Suprapubic skin (tissue), 4 donors: ENCODE data around the gene ACOT2. TPM values are rescaled to one million over a fixed set of nuclear protein-coding genes. Genes with fewer than 3 reads are reported as not detected.

Experiments used
- DNase-seq, 2 donors: peaks; one replicate each; pipeline ENCODE4 v3.0.0-alpha.2; 2019; ENCODE audit warnings: low spot score in 2 of 2
- H3K27ac ChIP-seq: fragments of 200-600 bp; sonication (generic); one replicate; pipeline ENCODE4 v1.5.1; 2019
- H3K27me3 ChIP-seq: fragments of 200-600 bp; sonication (generic); one replicate; pipeline ENCODE4 v1.5.1; 2019
- H3K36me3 ChIP-seq: fragments of 200-600 bp; sonication (generic); one replicate; pipeline ENCODE4 v1.5.1; 2019
- H3K4me1 ChIP-seq: fragments of 200-600 bp; sonication (generic); one replicate; pipeline ENCODE4 v1.5.1; 2019
- H3K4me3 ChIP-seq: fragments of 200-600 bp; sonication (generic); one replicate; pipeline ENCODE4 v1.5.1; 2019; ENCODE audit warnings: mild to moderate bottlenecking
- H3K9me3 ChIP-seq: fragments of 200-600 bp; sonication (generic); one replicate; pipeline ENCODE4 v1.5.1; 2019
- CTCF ChIP-seq, 2 donors: fragments of 200-600 bp in 1 of 2; fragments of 450-650 bp in 1 of 2; sonication (generic) in 1 of 2; IDR thresholded peaks; one replicate each; pipeline ENCODE4 v1.5.1; 2016 to 2019; ENCODE audit warnings: antibody characterized with exemption in 2 of 2, mild to moderate bottlenecking in 1 of 2, moderate library complexity in 1 of 2
- EP300 ChIP-seq: sonication (generic); formaldehyde crosslinking; IDR thresholded peaks from one replicate; pipeline ENCODE4 v1.6.1; 2017; ENCODE audit warnings: antibody characterized with exemption
- POLR2A ChIP-seq, 2 donors: fragments of 450-650 bp; IDR thresholded peaks; one replicate each; pipeline ENCODE4 v1.6.1; 2017; ENCODE audit warnings: antibody characterized with exemption in 2 of 2, mild to moderate bottlenecking in 2 of 2, moderate library complexity in 2 of 2
- POLR2AphosphoS5 ChIP-seq, 3 donors: sonication (generic); formaldehyde crosslinking; IDR thresholded peaks; one replicate each; pipeline ENCODE4 v1.6.1; 2017; ENCODE audit warnings: antibody characterized with exemption in 3 of 3
- WGBS: methylation state at CpG from one replicate; pipeline ENCODE4 v1.1.5; 2018; 5-methylcytosine and 5-hydroxymethylcytosine counted together
- total RNA-seq, 4 donors: library from RNA; depleted of rRNA; stranded (reverse); fragments of >200 nt; gene quantifications; one replicate each; pipeline ENCODE4 v1.1.0, GENCODE V29; 2016

The ACOT2 gene
- total RNA-seq, 4 donors from 2014 or later = 16.6 to 35.6 (median 23.1) TPM

- no peak overlapping the region for H3K4me3 ChIP-seq
- no peaks in the 10 kb centered on the region for H3K9me3 ChIP-seq
- TF ChIP-seq POLR2A (IDR thresholded peaks at IDR 0.05) = no peak
- no peak for TF ChIP-seq EP300
- TF ChIP-seq POLR2AphosphoS5 (IDR thresholded peaks at IDR 0.05) = no peak
- TF ChIP-seq CTCF (IDR thresholded peaks at IDR 0.05) = no peak
- no peaks in the 10 kb centered on the region for H3K36me3 ChIP-seq
- no peaks in the 10 kb centered on the region for H3K27me3 ChIP-seq
- WGBS = 87% methylated on average over 9 of the region's 9 CpGs
- DNase-seq = no peak
- no peak overlapping the region for H3K27ac ChIP-seq
- no peaks in the 10 kb centered on the region for H3K4me1 ChIP-seq
Measured at GRCh38 chr14:73594491-73594890, 25.5 kb downstream of the ACOT2 start.

- Histone ChIP-seq H3K27me3 (no peaks in the 10 kb centered on the region), H3K4me1 (no peaks in the 10 kb centered on the region), H3K36me3 (no peaks in the 10 kb centered on the region), H3K4me3 (no peak overlapping the region), H3K27ac (no peak overlapping the region), H3K9me3 (no peaks in the 10 kb centered on the region)
- DNase-seq = no peak
- no peak for TF ChIP-seq CTCF (IDR thresholded peaks at IDR 0.05)
- TF ChIP-seq POLR2AphosphoS5 (IDR thresholded peaks at IDR 0.05) = no peak
- TF ChIP-seq EP300 = no peak
Measured at GRCh38 chr14:73599499-73599898, 30.5 kb downstream of the ACOT2 start.

- no peak overlapping the region for H3K4me3 ChIP-seq
- WGBS = 57% methylated on average over 3 of the region's 3 CpGs
- H3K36me3 ChIP-seq = no peaks in the 10 kb centered on the region
- no peaks in the 10 kb centered on the region for H3K9me3 ChIP-seq
- no peak for DNase-seq
- no peak for TF ChIP-seq CTCF (IDR thresholded peaks at IDR 0.05)
- TF ChIP-seq POLR2A (IDR thresholded peaks at IDR 0.05) = no peak
- no peak for TF ChIP-seq POLR2AphosphoS5 (IDR thresholded peaks at IDR 0.05)
- TF ChIP-seq EP300 = no peak
- H3K4me1 ChIP-seq = no peaks in the 10 kb centered on the region
- no peak overlapping the region for H3K27ac ChIP-seq
- no peaks in the 10 kb centered on the region for H3K27me3 ChIP-seq
Measured at GRCh38 chr14:73602994-73603393, 34.0 kb downstream of the ACOT2 start.

- Histone ChIP-seq H3K9me3 (no peaks in the 10 kb centered on the region), H3K27ac (no peak overlapping the region), H3K4me3 (no peak overlapping the region), H3K4me1 (no peaks in the 10 kb centered on the region), H3K27me3 (no peaks in the 10 kb centered on the region), H3K36me3 (no peaks in the 10 kb centered on the region)
- DNase-seq = no peak
- 96% methylated on average over 3 of the region's 3 CpGs for WGBS
- TF ChIP-seq POLR2A (IDR thresholded peaks at IDR 0.05) = no peak
- no peak for TF ChIP-seq EP300
- no peak for TF ChIP-seq POLR2AphosphoS5 (IDR thresholded peaks at IDR 0.05)
- TF ChIP-seq CTCF (IDR thresholded peaks at IDR 0.05) = no peak
Measured at GRCh38 chr14:73606271-73606670, 37.3 kb downstream of the ACOT2 start.

GRCh38 chr14:73607241-73607640 lies 38.2 kb downstream of the ACOT2 start:
- Histone ChIP-seq H3K9me3 (no peaks in the 10 kb centered on the region), H3K36me3 (no peaks in the 10 kb centered on the region), H3K4me1 (no peaks in the 10 kb centered on the region), H3K4me3 (no peak overlapping the region), H3K27ac (no peak overlapping the region), H3K27me3 (no peaks in the 10 kb centered on the region)
- TF ChIP-seq CTCF (IDR thresholded peaks at IDR 0.05) (no peak), EP300 (no peak), POLR2AphosphoS5 (IDR thresholded peaks at IDR 0.05) (no peak), POLR2A (IDR thresholded peaks at IDR 0.05) (no peak)
- DNase-seq = no peak
- WGBS = 78% methylated on average over 1 of the region's 1 CpG
